Measurements from ENCODE around the gene PPP2CA. TPM values are rescaled to one million over a fixed set of nuclear protein-coding genes. Genes with fewer than 3 reads are reported as not detected.

PPP2CA gene
- total and polyA plus RNA-seq, 2 of the 4 experiments (the other 2 are of a cell fraction): 70.6 to 73.6 TPM

DNA sequence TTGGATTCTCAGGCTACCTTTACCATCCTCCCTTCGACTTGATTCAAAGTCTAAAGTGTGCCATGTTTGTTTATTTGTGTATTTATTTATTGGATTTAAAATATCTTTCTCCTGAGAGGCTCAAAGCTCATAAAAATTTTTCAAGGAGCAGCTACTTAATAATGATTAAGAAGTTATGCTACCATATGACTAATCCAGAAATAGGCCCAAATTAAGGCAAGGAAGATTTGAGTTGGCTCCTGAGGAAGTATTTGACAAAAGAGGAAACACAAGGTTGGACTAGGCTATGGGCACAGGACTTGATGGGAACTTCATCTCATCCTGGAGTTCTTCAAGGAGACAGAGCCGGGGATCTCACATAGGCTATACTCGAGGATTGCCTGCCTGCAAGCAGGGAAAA, 22.4 kb upstream of the PPP2CA start:
- BruUV-seq (replicated peaks): no TSS peak
- H3K9me1 ChIP-seq (ENCODE audit: insufficient read depth, low read length): peaks cover 23% of the 10 kb centered on the region
- ATAC-seq (ENCODE audit: low read depth): no peak
- H2AFZ ChIP-seq (replicated peaks; ENCODE audit: low read length, poor library complexity): no peak overlapping the region
- no peaks in the 10 kb centered on the region for H3K9me3 ChIP-seq (ENCODE audit: control insufficient read depth, insufficient read depth, low read length)
- peak overlapping the region; percentile 46; the same call in 1 of the 3 replicates for H2BK15ac ChIP-seq (ENCODE audit: low read depth, low read length)
- H3K36me3 ChIP-seq (ENCODE audit: control insufficient read depth, insufficient read depth, low read length): no peaks in the 10 kb centered on the region
- no peak overlapping the region for H3K27ac ChIP-seq (ENCODE audit: insufficient read depth, low read length)
- no peak overlapping the region for H3K4me3 ChIP-seq (ENCODE audit: insufficient read depth, low read depth, low read length)
- H4K91ac ChIP-seq (ENCODE audit: insufficient read depth, low read depth, low read length): peak overlapping the region; percentile 46
- peak overlapping the region; percentile 36; the same call in 1 of the 2 replicates for H3K23ac ChIP-seq (ENCODE audit: low read depth, low read length)
- no CpG with 5 or more reads among the region's 3 CpGs for WGBS, 2 experiments (ENCODE audit: extremely low coverage in 2 of 2, insufficient read length in 1 of 2)
- H2AK5ac ChIP-seq (ENCODE audit: low read depth, low read length): peak overlapping the region; percentile 32; the same call in 1 of the 2 replicates
- H3K14ac ChIP-seq (replicated peaks; ENCODE audit: low read depth, low read length): peak overlapping the region; percentile 22; the same call in 1 of the 2 replicates
- H4K20me1 ChIP-seq (ENCODE audit: insufficient read depth, low read length): peaks cover 4% of the 10 kb centered on the region; the same call in 1 of the 2 replicates
- H2BK5ac ChIP-seq (ENCODE audit: low read depth, low read length, poor library complexity, severe bottlenecking): peak overlapping the region; percentile 77
- peak; percentile 17 for DNase-seq
- intact Hi-C loops (cut with micrococcal nuclease): no loop called here
- H3K4ac ChIP-seq (ENCODE audit: low read depth, low read length): peak overlapping the region; percentile 58
- peak overlapping the region in 1 of 2 experiments; percentile 30; a peak in 2 of 4 replicates for H4K8ac ChIP-seq (ENCODE audit: low read depth in 2 of 2, low read length in 2 of 2)
- H3K9ac ChIP-seq (ENCODE audit: low read depth, low read length): no peak overlapping the region
- no peak overlapping the region for H3K4me2 ChIP-seq (ENCODE audit: low read depth, low read length)
- H3K56ac ChIP-seq (ENCODE audit: extremely low read depth, insufficient read depth, low read length): 0 out of 2 replicates have a peak overlapping the region, but pooled peaks have one; percentile 10
- peaks cover 18% of the 10 kb centered on the region for H3K4me1 ChIP-seq (ENCODE audit: control insufficient read depth, insufficient read depth, low read length)
- H2AK9ac ChIP-seq (replicated peaks; ENCODE audit: low read depth, low read length, poor library complexity): no peak overlapping the region
- in situ Hi-C loops (cut with MboI; ENCODE audit: low sequenced_read_pairs): no loop called here
- POLR2A ChIA-PET (ENCODE audit: unreplicated experiment): no interaction called here
- H4K5ac ChIP-seq (ENCODE audit: low read depth, low read length): peak overlapping the region; percentile 15; the same call in 1 of the 2 replicates
- no peaks in the 10 kb centered on the region for H3K27me3 ChIP-seq (ENCODE audit: control insufficient read depth, insufficient read depth, low read length)
- peak overlapping the region; percentile 88 for H2BK20ac ChIP-seq (ENCODE audit: low read depth, low read length)
- CTCF ChIA-PET: interaction anchor here (0.6 to 0.8 kb wide), 2 partner anchors 37 to 41 kb away, joined by 3 to 4 read pairs; no protein-coding TSS in a partner anchor
- dilution Hi-C loops (cut with HindIII; ENCODE audit: low sequenced_read_pairs, unreplicated experiment): no loop called here
- TF ChIP-seq MAFK (IDR thresholded peaks at IDR 0.05; ENCODE audit: low read depth, low read length) (no peak), MAZ (IDR thresholded peaks at IDR 0.05; ENCODE audit: borderline replicate concordance, low read depth, low read length) (no peak), POLR2A (IDR thresholded peaks at IDR 0.05; ENCODE audit: low read depth, low read length) (no peak), RFX5 (IDR thresholded peaks at IDR 0.05; ENCODE audit: low read depth, low read length) (no peak), MXI1 (IDR thresholded peaks at IDR 0.05; ENCODE audit: borderline replicate concordance, low read depth, low read length) (no peak), RCOR1 (IDR thresholded peaks at IDR 0.05; ENCODE audit: insufficient replicate concordance, low read length) (no peak), RAD21 (IDR thresholded peaks at IDR 0.05; ENCODE audit: low read length) (no peak), CEBPB (IDR thresholded peaks at IDR 0.05; ENCODE audit: low read depth, low read length) (no peak)
- TF ChIP-seq, protein P1, sequence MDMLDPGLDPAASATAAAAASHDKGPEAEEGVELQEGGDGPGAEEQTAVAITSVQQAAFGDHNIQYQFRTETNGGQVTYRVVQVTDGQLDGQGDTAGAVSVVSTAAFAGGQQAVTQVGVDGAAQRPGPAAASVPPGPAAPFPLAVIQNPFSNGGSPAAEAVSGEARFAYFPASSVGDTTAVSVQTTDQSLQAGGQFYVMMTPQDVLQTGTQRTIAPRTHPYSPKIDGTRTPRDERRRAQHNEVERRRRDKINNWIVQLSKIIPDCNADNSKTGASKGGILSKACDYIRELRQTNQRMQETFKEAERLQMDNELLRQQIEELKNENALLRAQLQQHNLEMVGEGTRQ (IDR thresholded peaks at IDR 0.05; ENCODE audit: low read depth, low read length): no peak
- TF ChIP-seq, protein P2, sequence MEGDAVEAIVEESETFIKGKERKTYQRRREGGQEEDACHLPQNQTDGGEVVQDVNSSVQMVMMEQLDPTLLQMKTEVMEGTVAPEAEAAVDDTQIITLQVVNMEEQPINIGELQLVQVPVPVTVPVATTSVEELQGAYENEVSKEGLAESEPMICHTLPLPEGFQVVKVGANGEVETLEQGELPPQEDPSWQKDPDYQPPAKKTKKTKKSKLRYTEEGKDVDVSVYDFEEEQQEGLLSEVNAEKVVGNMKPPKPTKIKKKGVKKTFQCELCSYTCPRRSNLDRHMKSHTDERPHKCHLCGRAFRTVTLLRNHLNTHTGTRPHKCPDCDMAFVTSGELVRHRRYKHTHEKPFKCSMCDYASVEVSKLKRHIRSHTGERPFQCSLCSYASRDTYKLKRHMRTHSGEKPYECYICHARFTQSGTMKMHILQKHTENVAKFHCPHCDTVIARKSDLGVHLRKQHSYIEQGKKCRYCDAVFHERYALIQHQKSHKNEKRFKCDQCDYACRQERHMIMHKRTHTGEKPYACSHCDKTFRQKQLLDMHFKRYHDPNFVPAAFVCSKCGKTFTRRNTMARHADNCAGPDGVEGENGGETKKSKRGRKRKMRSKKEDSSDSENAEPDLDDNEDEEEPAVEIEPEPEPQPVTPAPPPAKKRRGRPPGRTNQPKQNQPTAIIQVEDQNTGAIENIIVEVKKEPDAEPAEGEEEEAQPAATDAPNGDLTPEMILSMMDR (conservative IDR thresholded peaks at IDR 0.05; ENCODE audit: low read depth, low read length): no peak
- peak overlapping the region; percentile 55; the same call in 1 of the 2 replicates for H3K18ac ChIP-seq (ENCODE audit: low read depth, low read length)
- peak overlapping the region; percentile 85 for H2BK120ac ChIP-seq (ENCODE audit: low read depth, low read length)
- H3K79me1 ChIP-seq (ENCODE audit: low read depth in 1 of 2, low read length in 2 of 2): peaks cover 0 to 18% of the 10 kb centered on the region in 2 experiments; a peak in 2 of 4 replicates

Data from IMR-90 (cell line).